Sigmoid colon (tissue), 7 donors: ENCODE measurements around the gene DIP2C. TPM values are rescaled to one million over a fixed set of nuclear protein-coding genes. Genes with fewer than 3 reads are reported as not detected.
"Not testable (repeated sequence)": the region's sequence is repeated elsewhere in the genome, so short reads cannot be mapped to it uniquely, and the experiment has no call there.

Source experiments
- DNase-seq: peaks from one replicate; pipeline ENCODE4 v3.0.0-alpha.2; 2019
- H3K27ac ChIP-seq, 4 donors: fragments of 200-600 bp; sonication (generic); one replicate each; pipeline ENCODE4 v1.5.1; 2016 to 2019; ENCODE audit warnings: mild to moderate bottlenecking in 1 of 4
- H3K27me3 ChIP-seq, 3 donors: fragments of 200-600 bp; sonication (generic); one replicate each; pipeline ENCODE4 v1.5.1; 2019; ENCODE audit warnings: mild to moderate bottlenecking in 1 of 3
- H3K36me3 ChIP-seq, 4 donors: fragments of 200-600 bp; sonication (generic); one replicate each; pipeline ENCODE4 v1.5.1; 2016 to 2019
- H3K4me1 ChIP-seq, 4 donors: fragments of 200-600 bp; sonication (generic); one replicate each; pipeline ENCODE4 v1.5.1; 2017 to 2019
- H3K4me3 ChIP-seq, 4 donors: fragments of 200-600 bp; sonication (generic); one replicate each; pipeline ENCODE4 v1.5.1; 2017 to 2019; ENCODE audit warnings: mild to moderate bottlenecking in 2 of 4, moderate library complexity in 1 of 4
- H3K9me3 ChIP-seq, 4 donors: fragments of 200-600 bp in 3 of 4; sonication (generic) in 3 of 4; one replicate each; pipeline versions ENCODE4 v1.5.1 to v1.6.1; 2013 to 2019
- CTCF ChIP-seq, 4 experiments: fragments of 450-650 bp in 3 of 4; fragments of 200-600 bp in 1 of 4; IDR thresholded peaks; one replicate each; pipeline ENCODE4 v1.5.1; 2016 to 2019; ENCODE audit warnings: antibody characterized with exemption in 4 of 4, mild to moderate bottlenecking in 3 of 4, moderate library complexity in 2 of 4
- EP300 ChIP-seq, 4 donors: sonication (generic); formaldehyde crosslinking; IDR thresholded peaks; one replicate each; pipeline ENCODE4 v1.6.1; 2017; ENCODE audit warnings: antibody characterized with exemption in 4 of 4
- POLR2A ChIP-seq, 2 donors: fragments of 450-650 bp; IDR thresholded peaks; one replicate each; pipeline ENCODE4 v1.6.1; 2016; ENCODE audit warnings: antibody characterized with exemption in 2 of 2, mild to moderate bottlenecking in 2 of 2, moderate library complexity in 2 of 2
- POLR2AphosphoS5 ChIP-seq, 4 donors: sonication (generic); formaldehyde crosslinking; IDR thresholded peaks; one replicate each; pipeline ENCODE4 v1.6.1; 2017; ENCODE audit warnings: antibody characterized with exemption in 4 of 4
- WGBS, 2 donors: extraction: QIAGEN DNeasy Blood & Tissue Kit; methylation state at CpG; one replicate each; pipeline ENCODE4 v1.1.7; 2013; 5-methylcytosine and 5-hydroxymethylcytosine counted together
- intact Hi-C: fragments of 100-400 bp; cut with DNase I; formaldehyde crosslinking; loops from one replicate; pipeline ENCODE4 v1.15.1; 2023
- polyA plus RNA-seq, 3 donors: library from polyadenylated mRNA; stranded (reverse); fragments of 200-250 nt; gene quantifications; one replicate each; pipeline ENCODE4 v1.2.3, GENCODE V29; 2013
- total RNA-seq, 4 donors: library from RNA; depleted of rRNA; stranded (reverse); fragments of >200 nt; gene quantifications; one replicate each; pipeline ENCODE4 v1.1.0, GENCODE V29; 2016
- donor health status: healthy with polysubstance abuse.
- donor health status: Bipolar disorder and iron deficiency.
- donor health status: healthy.

DIP2C gene
- total and polyA plus RNA-seq, 7 donors = 1.8 to 67.9 (median 42.1) TPM

DNA sequence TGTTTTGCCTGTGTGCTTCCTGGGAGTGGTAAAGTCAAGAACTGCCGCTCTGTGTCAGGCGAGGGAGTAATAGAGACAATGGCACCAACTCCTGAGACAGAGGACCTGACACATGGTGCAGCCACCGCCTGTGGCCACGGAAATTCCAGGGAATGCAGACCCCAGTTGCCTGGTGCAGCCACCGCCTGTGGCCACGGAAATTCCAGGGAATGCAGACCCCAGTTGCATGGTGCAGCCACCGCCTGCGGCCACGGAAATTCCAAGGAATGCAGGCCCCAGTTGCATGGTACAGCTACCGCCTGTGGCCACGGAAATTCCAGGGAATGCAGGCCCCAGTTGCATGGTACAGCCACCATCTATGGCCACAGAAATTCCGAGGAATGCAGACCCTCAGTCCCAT, 8.7 kb downstream of the DIP2C start:
- H3K4me3 ChIP-seq = no peak overlapping the region
- no peaks in the 10 kb centered on the region for H3K9me3 ChIP-seq
- no peak for DNase-seq
- H3K4me1 ChIP-seq = peaks cover 0 to 71% (median 61%) of the 10 kb centered on the region in 4 donors
- no peak for TF ChIP-seq CTCF (IDR thresholded peaks at IDR 0.05)
- no peak for TF ChIP-seq POLR2AphosphoS5 (IDR thresholded peaks at IDR 0.05)
- TF ChIP-seq EP300 (IDR thresholded peaks at IDR 0.05) = no peak
- TF ChIP-seq POLR2A (IDR thresholded peaks at IDR 0.05) = no peak
- peak overlapping the region; percentile 3 to 99 (median 92) for H3K27ac ChIP-seq
- 93 to 96% methylated on average over 12 of the region's 12 CpGs for WGBS, 2 donors
- intact Hi-C loops = loop anchor here (5.0 kb wide), 2 partner anchors 68 to 188 kb away; no protein-coding TSS in a partner anchor
- H3K36me3 ChIP-seq = no peaks in the 10 kb centered on the region
- H3K27me3 ChIP-seq = no peaks in the 10 kb centered on the region

- H3K4me1 ChIP-seq = peaks cover 0 to 71% (median 58%) of the 10 kb centered on the region in 4 donors
- no peaks in the 10 kb centered on the region for H3K36me3 ChIP-seq
- no peak overlapping the region for H3K4me3 ChIP-seq
- intact Hi-C loops = loop anchor here (5.0 kb wide), 2 partner anchors 68 to 188 kb away; no protein-coding TSS in a partner anchor
- TF ChIP-seq POLR2A (IDR thresholded peaks at IDR 0.05) (no peak), CTCF (IDR thresholded peaks at IDR 0.05) (no peak), POLR2AphosphoS5 (IDR thresholded peaks at IDR 0.05) (peak in 2 of 4 donors; percentile 11 to 52)
- 80 to 88% methylated on average over 11 of the region's 11 CpGs for WGBS, 2 donors
- H3K27me3 ChIP-seq = no peaks in the 10 kb centered on the region
- no peak for DNase-seq
- H3K27ac ChIP-seq = peak overlapping the region; percentile 3 to 99 (median 92)
- no peaks in the 10 kb centered on the region for H3K9me3 ChIP-seq
Observed at GRCh38 chr10:680146-680545, 9.3 kb downstream of the DIP2C start.

DNA sequence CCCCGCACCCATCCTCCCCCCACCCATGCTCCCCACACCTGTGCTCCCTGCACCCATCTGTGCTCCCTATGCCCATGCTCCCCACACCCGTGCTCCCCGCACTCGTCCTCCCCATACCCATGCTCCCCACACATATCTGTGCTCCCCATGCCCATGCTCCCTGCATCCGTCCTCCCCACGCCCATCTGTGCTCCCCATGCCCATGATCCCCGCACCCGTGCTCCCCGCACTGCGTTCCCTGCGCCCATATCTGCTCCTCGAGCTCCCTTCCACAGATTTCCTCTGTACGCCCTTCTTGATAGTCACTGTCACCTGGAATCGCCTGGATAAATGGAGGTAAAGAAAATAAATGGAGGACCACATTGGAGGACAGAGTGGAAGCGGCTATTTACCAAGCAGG, 9.9 kb downstream of the DIP2C start:
- 95 to 96% methylated on average over 15 of the region's 15 CpGs for WGBS, 2 donors
- TF ChIP-seq CTCF (IDR thresholded peaks at IDR 0.05) (no peak), POLR2AphosphoS5 (IDR thresholded peaks at IDR 0.05) (no peak), EP300 (IDR thresholded peaks at IDR 0.05) (no peak), POLR2A (IDR thresholded peaks at IDR 0.05) (no peak)
- H3K9me3 ChIP-seq = no peaks in the 10 kb centered on the region
- peak overlapping the region; percentile 3 to 99 (median 92) for H3K27ac ChIP-seq
- intact Hi-C loops = no loop called here
- no peak overlapping the region for H3K4me3 ChIP-seq
- no peak for DNase-seq
- H3K4me1 ChIP-seq = peaks cover 0 to 68% (median 54%) of the 10 kb centered on the region in 4 donors
- no peaks in the 10 kb centered on the region for H3K36me3 ChIP-seq
- no peaks in the 10 kb centered on the region for H3K27me3 ChIP-seq

- H3K4me1 ChIP-seq = peaks cover 0 to 63% (median 50%) of the 10 kb centered on the region in 4 donors
- H3K27ac ChIP-seq = peak overlapping the region in 1 of 4 donors; percentile 65
- H3K27me3 ChIP-seq, H3K4me3 ChIP-seq, DNase-seq, intact Hi-C loops, H3K36me3 ChIP-seq, H3K9me3 ChIP-seq: not testable (repeated sequence)
- 70 to 78% methylated on average over 12 to 15 of the region's 24 CpGs for WGBS, 2 donors
Observed at GRCh38 chr10:678662-679005, 10.8 kb downstream of the DIP2C start.

- Histone ChIP-seq H3K27me3 (no peaks in the 10 kb centered on the region), H3K4me1 (peaks cover 0 to 62% (median 51%) of the 10 kb centered on the region in 4 donors), H3K36me3 (no peaks in the 10 kb centered on the region), H3K4me3 (no peak overlapping the region), H3K27ac (peak overlapping the region in 3 of 4 donors; percentile 20 to 65 (median 55)), H3K9me3 (no peaks in the 10 kb centered on the region)
- DNase-seq = no peak
- TF ChIP-seq CTCF (IDR thresholded peaks at IDR 0.05) = no peak
- peak in 1 of 4 donors; percentile 7 for TF ChIP-seq POLR2AphosphoS5 (IDR thresholded peaks at IDR 0.05)
- peak in 1 of 4 donors; percentile 48 for TF ChIP-seq EP300 (IDR thresholded peaks at IDR 0.05)
- no peak for TF ChIP-seq POLR2A (IDR thresholded peaks at IDR 0.05)
- intact Hi-C loops = no loop called here
- 86 to 87% methylated on average over 22 of the region's 22 CpGs for WGBS, 2 donors
Observed at GRCh38 chr10:677750-678661, 11.5 kb downstream of the DIP2C start.
